ENCODE results near the gene PXDN.
"Not testable (repeated sequence)": the region's sequence is repeated elsewhere in the genome, so short reads cannot be mapped to it uniquely, and the experiment has no call there.

PXDN gene

GRCh38 chr2:1681323-1682180 lies 62.8 kb downstream of the PXDN start:
- DNase-seq, result no peak

DNA sequence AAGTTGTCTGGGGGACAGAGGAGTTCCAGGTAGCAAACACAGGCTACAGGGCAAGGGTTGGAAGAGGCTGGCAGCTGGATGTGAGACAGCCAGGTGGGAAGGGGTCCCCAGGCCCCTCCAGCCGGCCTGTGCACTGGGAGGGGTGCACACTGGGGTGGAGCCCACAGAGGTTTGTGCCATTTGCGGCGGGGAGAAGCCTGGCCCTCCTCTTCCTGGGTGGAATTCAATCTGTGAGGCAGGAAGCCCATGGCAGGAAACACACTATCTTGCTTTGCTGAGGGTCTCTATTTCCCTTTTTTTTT lies 63.3 kb downstream of the PXDN start:
- DNase-seq, result no peak

GRCh38 chr2:1680222-1681016 lies 63.9 kb downstream of the PXDN start:
- no peak for DNase-seq

DNA sequence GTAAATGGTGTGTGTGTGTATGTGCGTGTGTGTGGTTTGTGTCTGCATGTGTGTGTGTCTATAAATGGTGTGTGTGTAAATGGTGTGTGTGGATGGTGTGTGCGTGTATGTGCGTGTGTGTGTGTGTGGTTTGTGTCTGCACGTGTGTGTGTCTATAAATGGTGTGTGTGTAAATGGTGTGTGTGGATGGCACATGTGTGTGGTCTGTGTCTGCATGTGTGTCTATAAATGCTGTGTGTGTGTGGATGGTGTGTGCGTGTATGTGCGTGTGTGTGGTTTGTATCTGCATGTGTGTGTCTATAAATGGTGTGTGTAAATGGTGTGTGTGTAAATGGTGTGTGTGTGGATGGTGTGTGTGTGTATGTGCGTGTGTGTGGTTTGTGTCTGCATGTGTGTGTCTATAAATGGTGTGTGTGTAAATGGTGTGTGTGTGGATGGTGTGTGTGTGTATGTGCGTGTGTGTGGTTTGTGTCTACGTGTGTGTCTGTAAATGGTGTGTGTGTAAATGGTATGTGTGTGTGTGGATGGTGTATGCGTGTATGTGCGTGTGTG lies 64.8 kb downstream of the PXDN start:
- not testable (repeated sequence) for DNase-seq

GRCh38 chr2:1679065-1679464 lies 65.2 kb downstream of the PXDN start:
- not testable (repeated sequence) for DNase-seq

- DNase-seq, result no peak
These were observed 65.7 kb downstream of the PXDN start for GRCh38 chr2:1678609-1679008.

DNA sequence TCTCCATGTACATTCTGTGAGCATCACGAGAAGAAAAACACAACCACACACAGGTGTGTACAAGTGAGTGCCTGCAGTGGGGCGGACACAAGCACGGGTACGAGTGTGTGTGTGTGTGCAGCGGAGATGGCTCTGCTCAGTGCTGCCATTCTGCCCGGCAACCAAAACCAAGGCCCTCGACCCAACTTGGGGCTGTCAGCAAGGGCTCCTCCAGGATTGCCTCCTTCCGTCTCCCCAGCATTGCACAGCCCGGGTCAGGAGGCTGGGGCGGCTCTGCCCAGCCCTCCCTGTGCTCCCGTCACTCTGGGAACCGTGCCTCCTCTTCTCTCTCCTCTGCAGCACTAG lies 66.5 kb downstream of the PXDN start:
- no peak for DNase-seq

DNA sequence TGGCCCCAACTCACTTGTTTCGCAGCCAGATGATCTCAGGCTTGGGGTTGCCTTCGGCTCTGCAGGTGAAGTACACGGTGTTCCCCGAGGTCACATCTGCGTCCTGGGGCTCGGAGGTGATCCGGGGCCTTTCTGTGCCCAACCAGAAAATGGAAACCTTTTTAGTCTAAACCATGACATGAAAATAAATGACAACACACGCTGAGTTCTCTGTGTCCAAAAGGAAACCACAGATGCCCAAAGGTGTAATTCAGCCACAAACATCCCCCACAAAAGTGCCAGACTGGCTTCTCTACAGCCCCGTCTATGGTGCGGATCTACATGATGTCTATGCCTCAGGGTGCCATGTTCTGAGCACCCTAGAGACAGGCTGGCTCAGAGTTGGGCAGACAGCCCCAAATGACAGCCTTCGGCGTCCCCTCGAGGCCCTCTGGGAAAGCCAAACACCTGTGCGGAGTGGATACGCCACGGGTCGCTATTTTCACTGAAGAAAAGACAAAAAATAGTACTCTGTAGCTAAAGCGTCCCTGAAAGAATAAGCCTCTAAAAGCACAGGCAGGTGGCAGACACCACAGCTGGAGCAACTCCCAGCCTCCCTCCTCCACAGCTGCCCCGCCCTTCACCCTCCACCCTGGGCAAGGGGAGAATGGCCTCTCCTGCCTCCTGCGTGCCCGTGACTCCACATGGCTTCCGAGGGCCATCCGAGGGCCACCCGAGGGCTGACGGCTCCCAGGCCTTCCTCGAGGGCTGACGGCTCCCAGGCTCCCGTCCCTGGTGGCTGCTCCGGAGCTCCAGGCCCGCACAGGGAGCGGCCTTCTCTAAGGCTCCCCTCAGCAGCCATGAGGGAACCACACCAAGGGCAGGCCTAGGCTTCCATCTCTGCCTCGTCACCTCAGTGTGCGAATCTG lies 67.1 kb downstream of the PXDN start:
- no peak for DNase-seq

GRCh38 chr2:1676091-1676912 lies 68.0 kb downstream of the PXDN start:
- no peak for DNase-seq

DNA sequence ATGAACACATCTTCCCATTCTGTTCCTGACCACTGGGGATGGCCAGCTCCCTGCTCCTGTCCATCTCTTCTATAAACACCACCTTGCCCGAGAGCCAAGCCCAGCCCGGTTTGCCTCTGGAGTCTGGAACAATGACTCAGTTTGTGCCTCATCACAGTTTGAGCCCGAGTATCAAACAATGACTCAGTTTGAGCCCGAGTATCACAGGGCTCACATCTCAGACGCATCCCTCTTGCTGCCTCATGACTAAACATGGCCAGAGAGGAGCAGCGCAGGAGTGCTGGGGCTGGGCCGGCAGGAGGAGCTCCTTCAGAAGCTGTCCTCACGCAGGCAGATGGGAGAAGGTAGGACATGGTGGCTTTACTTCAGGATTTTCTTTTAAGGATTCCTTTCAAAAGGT lies 68.7 kb downstream of the PXDN start:
- DNase-seq, result peak in 3 of 14 donors; percentile 24 to 56 (median 32)

DNA sequence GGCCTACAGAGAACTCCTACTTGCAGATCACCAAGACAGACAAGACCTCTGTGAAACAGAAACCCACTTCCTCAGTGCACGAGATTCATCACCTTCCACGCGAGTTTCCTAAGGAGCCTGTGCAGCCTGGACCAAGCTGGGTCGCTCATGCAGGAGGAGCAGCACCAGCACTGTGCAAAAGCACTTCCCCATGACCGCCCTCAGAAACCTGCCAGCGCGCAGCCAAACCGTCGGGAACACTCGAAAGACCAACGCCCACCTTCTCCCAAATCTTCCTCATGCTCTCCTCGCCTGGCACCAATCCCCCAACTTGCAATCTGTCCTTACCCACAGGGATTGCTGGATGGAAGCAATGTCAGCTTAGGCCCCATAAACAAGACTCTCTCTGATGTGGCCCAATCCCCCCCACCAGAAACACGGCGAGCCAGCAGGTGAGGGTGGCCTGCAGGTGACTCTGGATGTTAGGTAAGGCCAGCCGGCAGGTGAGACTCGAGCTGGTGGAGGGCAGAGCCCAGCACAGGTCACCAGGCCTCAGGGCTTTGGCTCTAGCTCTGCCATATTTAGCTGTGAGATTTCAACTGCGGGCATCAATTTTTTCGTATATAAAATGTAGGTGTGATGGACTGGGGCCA lies 69.4 kb downstream of the PXDN start:
- no peak for DNase-seq

- no peak for DNase-seq
These were observed 70.0 kb downstream of the PXDN start for GRCh38 chr2:1674276-1674675.

- no peak for DNase-seq
These were observed 71.0 kb downstream of the PXDN start for GRCh38 chr2:1673160-1673944.

GRCh38 chr2:1672738-1673137 lies 71.6 kb downstream of the PXDN start:
- no peak for DNase-seq

- DNase-seq, result no peak
These were observed 72.4 kb downstream of the PXDN start for GRCh38 chr2:1671916-1672315.

- DNase-seq, result no peak
These were observed 73.7 kb downstream of the PXDN start for GRCh38 chr2:1670636-1671035.

DNA sequence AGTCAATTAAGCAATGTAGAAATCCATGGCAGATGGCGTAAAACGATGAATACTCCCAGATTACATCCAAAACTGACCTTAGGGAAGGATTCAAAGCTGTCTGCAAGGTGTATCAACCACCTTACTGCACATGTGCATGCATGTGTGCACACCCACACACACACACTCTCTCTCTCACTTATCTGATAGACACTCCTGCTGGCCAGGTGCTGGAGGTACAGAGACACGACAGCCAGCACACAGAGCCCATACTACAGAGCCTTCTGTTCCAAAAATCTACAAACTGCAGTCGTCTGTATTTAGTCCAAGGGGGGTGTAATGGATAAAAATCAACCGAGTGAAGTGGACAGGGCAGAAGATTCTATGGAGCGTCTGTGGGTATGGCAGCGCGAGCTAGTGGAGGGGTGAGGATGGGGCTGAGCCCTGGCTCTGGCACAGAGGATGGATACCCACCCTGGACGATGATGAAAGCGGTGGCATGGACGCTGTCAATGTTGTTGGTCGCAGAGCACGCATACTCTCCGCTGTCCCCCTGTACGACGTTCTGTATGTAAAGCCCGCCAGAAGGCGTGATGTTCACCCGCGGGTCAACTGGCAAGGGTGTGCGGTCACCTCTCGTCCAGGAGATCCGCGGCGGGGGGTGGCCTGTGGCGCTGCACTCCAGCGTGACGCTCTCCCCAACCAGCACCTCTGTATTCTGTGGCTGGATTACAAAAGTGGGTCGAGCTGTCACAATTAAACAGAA lies 78.4 kb downstream of the PXDN start:
- DNase-seq, result no peak

DNA sequence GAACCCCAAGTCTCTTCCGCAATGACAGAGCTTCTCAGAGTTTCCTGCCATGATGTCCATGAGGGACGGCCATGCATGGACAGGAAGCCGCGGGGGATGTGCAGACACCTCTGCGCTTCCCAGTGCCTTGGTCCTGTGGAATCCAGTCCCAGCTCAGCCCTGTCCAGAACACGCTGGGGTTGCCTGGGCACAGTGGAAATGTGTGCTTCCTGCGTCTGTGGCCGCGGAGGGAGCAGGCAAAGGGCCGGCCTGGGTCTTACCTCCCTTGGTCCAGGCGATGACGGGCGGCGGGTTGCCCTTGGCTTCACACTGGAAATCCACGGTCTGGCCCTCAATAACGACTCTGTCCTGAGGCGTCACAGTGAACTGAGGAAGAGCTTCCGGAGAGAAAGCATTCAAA lies 79.6 kb downstream of the PXDN start:
- DNase-seq, result no peak

- no peak for DNase-seq
These were observed 80.2 kb downstream of the PXDN start for GRCh38 chr2:1664076-1664605.
